Measurements from ENCODE around the gene COL5A1.

The COL5A1 gene

DNA sequence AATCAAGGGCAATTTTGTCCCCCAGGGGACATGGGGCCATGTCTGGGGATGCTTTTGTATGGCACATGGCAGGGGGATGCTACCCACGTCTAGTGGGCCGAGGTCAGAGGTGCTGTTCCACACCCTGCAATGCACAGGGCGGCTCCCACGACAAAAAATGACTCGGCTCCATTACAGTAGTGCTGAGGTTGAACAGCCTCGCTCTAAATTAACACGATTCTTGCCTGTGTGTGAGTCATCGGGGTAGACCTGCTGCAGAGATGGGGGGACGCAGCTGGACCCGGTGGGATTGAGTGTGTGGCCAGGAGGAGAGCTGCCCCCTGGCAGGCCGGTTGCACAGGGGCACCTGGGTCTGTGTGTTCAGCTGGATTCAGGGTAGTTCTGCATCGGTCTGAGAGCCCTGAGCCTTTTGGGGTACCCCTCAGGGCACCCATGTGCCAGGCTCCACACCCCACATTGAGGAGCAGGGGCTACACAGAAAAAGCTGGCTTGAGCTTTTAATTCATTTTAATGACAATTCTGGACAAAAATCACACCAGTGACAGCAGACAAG, 20.0 kb upstream of the COL5A1 start:
- no peak overlapping the region for H3K27ac Mint-ChIP-seq
- H3K27me3 Mint-ChIP-seq (ENCODE audit: low read depth), result peaks cover 12% of the 10 kb centered on the region
- H3K4me3 Mint-ChIP-seq, result no peak overlapping the region
- TF ChIP-seq, protein P1, sequence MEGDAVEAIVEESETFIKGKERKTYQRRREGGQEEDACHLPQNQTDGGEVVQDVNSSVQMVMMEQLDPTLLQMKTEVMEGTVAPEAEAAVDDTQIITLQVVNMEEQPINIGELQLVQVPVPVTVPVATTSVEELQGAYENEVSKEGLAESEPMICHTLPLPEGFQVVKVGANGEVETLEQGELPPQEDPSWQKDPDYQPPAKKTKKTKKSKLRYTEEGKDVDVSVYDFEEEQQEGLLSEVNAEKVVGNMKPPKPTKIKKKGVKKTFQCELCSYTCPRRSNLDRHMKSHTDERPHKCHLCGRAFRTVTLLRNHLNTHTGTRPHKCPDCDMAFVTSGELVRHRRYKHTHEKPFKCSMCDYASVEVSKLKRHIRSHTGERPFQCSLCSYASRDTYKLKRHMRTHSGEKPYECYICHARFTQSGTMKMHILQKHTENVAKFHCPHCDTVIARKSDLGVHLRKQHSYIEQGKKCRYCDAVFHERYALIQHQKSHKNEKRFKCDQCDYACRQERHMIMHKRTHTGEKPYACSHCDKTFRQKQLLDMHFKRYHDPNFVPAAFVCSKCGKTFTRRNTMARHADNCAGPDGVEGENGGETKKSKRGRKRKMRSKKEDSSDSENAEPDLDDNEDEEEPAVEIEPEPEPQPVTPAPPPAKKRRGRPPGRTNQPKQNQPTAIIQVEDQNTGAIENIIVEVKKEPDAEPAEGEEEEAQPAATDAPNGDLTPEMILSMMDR (IDR thresholded peaks at IDR 0.05; ENCODE audit: unreplicated experiment in 3 of 3), result no peak
- H3K4me1 Mint-ChIP-seq, result peaks cover 34% of the 10 kb centered on the region
- H3K36me3 Mint-ChIP-seq (ENCODE audit: low read depth), result no peaks in the 10 kb centered on the region
- no peaks in the 10 kb centered on the region for H3K9me3 Mint-ChIP-seq

DNA sequence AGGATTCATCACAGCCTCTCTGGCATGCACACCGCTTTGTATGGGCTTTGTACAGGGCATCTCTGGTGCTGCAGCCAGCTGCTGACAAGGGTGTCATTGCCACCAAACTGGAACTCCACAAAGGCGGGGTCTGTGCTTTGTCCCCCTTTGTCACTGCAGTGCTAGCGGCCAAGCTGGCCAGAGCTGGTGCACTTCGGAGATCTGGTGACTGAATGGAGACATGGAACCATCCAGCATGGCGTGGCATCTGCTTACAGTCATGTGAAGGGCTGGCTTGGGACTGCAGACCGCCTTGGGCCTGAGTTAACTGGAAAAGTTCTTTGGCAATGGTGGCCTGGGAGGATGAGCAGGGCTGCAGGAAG, 18.7 kb upstream of the COL5A1 start:
- H3K27ac Mint-ChIP-seq, result no peak overlapping the region
- TF ChIP-seq, protein P1 (IDR thresholded peaks at IDR 0.05; ENCODE audit: unreplicated experiment in 3 of 3), result no peak
- H3K27me3 Mint-ChIP-seq (ENCODE audit: low read depth), result peaks cover 17% of the 10 kb centered on the region
- no peak overlapping the region for H3K4me3 Mint-ChIP-seq
- peaks cover 47% of the 10 kb centered on the region for H3K4me1 Mint-ChIP-seq
- no peaks in the 10 kb centered on the region for H3K9me3 Mint-ChIP-seq
- no peaks in the 10 kb centered on the region for H3K36me3 Mint-ChIP-seq (ENCODE audit: low read depth)

DNA sequence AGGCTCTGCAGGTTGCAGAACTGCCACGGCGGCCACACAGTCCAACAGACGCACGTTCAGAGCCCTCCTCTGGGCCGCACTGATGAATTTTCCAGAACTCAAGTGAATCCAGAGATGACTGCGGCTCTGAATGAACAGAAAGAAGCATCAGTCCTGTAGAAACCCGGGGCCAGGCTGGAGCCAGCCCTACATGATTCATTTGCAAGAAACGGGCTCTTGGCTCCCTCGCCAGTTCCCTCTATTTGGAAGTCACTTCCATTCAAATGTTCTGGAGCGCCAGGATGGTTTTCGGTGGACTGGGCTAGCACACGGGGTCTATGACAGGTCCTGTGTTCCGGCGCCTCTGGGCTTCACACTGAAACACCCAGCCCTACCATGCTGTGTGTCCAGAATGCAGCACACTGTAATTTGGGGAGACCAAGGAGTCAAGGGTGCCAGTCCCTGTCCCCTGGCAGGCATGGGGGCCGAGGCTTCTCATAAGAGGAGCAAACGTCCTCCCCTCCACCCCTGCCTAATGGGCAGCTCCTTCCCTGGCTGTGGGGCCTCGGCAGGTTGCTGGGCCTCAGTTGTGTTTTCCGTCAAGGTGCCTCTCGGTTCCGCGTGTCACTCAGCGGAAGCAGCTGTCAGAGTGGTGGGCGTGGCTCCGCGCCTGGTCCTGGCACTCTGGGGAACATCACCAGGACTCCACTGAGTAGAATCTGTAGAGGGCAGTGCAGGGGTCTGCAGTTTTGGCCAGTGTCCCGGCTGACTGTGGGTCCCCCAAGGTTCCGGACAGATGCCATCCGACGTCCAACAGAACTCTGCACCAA, 18.1 kb upstream of the COL5A1 start:
- TF ChIP-seq, protein P1 (IDR thresholded peaks at IDR 0.05; ENCODE audit: unreplicated experiment in 3 of 3), result no peak
- Mint-ChIP-seq H3K27ac (no peak overlapping the region), H3K36me3 (ENCODE audit: low read depth) (no peaks in the 10 kb centered on the region), H3K4me3 (no peak overlapping the region), H3K27me3 (ENCODE audit: low read depth) (peaks cover 13% of the 10 kb centered on the region), H3K4me1 (peaks cover 43% of the 10 kb centered on the region), H3K9me3 (no peaks in the 10 kb centered on the region)

- Mint-ChIP-seq H3K27ac (peak overlapping the region in 2 of 3 experiments; percentile 19 to 55), H3K27me3 (ENCODE audit: low read depth) (peaks cover 14% of the 10 kb centered on the region), H3K4me3 (no peak overlapping the region), H3K9me3 (no peaks in the 10 kb centered on the region), H3K4me1 (peaks cover 48% of the 10 kb centered on the region), H3K36me3 (ENCODE audit: low read depth) (no peaks in the 10 kb centered on the region)
- TF ChIP-seq, protein P1 (IDR thresholded peaks at IDR 0.05; ENCODE audit: unreplicated experiment in 3 of 3), result no peak
Measured at GRCh38 chr9:134624137-134624591, 17.4 kb upstream of the COL5A1 start.

DNA sequence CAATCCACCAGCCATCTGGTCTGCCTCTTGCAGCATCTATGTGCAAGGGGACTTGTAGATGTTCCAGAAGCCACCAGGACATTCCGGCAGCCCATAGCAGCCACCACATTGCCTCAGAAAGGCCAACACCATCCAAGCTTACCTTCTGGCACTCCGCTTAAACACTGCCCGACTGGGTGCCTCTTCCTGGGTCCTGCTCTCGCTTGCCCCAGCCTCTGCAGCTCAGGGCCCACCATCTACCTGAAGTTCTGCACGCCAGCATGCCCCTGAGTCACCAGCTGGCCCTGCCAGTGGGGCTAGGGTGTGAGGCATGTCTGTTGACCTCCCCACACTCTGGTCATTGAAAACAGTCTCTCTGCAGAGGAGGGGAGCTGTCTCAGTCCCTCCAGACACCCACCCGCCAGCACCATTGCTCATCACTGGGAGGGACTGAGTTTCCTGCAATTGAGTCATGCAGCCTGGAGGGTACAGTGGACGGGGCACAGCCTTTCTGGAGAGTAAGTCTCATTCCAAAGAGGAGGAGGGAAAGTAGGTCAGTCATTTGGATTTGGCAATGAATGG, 16.9 kb upstream of the COL5A1 start:
- H3K4me1 Mint-ChIP-seq, result peaks cover 48% of the 10 kb centered on the region
- no peaks in the 10 kb centered on the region for H3K36me3 Mint-ChIP-seq (ENCODE audit: low read depth)
- no peaks in the 10 kb centered on the region for H3K9me3 Mint-ChIP-seq
- H3K27ac Mint-ChIP-seq, result peak overlapping the region in 2 of 3 experiments; percentile 19 to 94
- H3K4me3 Mint-ChIP-seq, result no peak overlapping the region
- TF ChIP-seq, protein P1 (IDR thresholded peaks at IDR 0.05; ENCODE audit: unreplicated experiment in 3 of 3), result no peak
- peaks cover 14% of the 10 kb centered on the region for H3K27me3 Mint-ChIP-seq (ENCODE audit: low read depth)

All from nephron (organoid).